ENCODE measurements around the gene ATP2B2.

The ATP2B2 gene

DNA sequence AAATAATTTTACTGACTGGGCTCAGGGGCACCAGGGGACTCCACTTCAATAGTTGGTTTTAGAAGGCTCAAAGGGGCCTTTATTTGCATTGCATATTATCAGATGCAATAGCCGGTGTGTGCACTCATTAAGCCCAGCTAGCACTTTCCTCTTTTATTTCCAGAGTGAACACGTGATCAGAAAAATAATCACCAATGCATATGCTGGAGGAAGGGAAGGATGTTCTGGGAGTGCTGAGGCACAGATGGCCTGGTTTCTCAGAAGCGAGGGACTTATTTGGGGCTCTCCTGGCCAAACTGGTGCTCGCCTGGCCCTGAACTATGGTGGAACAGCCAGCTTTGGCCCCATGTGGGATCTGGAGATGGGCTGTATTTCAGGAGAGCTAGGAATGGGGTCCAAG lies 124.0 kb downstream of the ATP2B2 start:
- no peak for TF ChIP-seq CTCF (conservative IDR thresholded peaks at IDR 0.05)

GRCh38 chr3:10380906-10381305 lies 124.5 kb downstream of the ATP2B2 start:
- H3K27ac ChIP-seq, result no peak overlapping the region
- TF ChIP-seq CTCF (conservative IDR thresholded peaks at IDR 0.05), result no peak

More for the DNA sequence above, 124.0 kb downstream of the ATP2B2 start:
- no peak overlapping the region for H3K27ac ChIP-seq

GRCh38 chr3:10379961-10380360 lies 125.4 kb downstream of the ATP2B2 start:
- H3K27ac ChIP-seq, result no peak overlapping the region
- no peak for TF ChIP-seq CTCF (conservative IDR thresholded peaks at IDR 0.05)

DNA sequence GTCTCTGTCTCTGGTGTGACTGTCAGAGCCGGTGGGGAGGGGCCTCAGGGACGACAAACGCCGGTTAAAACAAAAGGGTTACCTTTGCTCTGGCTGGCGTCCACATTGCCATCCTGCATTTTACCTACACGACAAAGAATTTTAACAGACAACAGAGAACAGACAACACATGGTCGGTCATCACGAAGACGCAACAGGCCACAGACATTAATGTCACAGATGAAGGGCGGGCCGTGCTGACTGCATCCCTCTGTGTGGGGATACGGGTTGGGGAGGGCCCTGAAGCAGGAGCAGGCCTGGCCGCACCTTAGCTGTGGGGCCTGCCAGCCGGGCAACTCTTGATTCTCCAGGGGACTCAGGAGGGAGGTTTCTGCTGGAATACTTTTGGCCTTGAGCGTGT lies 126.2 kb downstream of the ATP2B2 start:
- no peak for TF ChIP-seq CTCF (conservative IDR thresholded peaks at IDR 0.05)
- no peak overlapping the region for H3K27ac ChIP-seq

DNA sequence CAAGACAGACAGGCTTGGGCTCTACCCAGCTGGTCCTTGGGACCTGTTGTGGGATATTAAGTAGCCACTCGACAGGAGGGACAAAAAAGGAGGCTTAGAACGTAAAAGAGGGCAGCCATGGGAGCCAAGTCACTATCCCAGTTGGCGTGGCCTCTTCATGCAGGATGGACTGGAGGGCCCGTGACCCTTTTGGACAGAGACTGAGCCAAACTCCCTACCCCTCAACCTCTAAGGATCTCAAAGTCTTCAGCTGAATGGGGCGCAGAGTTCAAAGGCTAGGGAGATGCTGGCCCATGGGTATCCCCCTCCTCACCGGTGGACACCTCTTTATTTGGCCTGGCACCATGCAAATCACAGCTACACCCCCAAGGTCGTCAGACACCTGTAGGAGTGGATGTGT lies 126.6 kb downstream of the ATP2B2 start:
- no peak overlapping the region for H3K27ac ChIP-seq
- TF ChIP-seq CTCF (conservative IDR thresholded peaks at IDR 0.05), result no peak

- no peak for TF ChIP-seq CTCF (conservative IDR thresholded peaks at IDR 0.05)
- no peak overlapping the region for H3K27ac ChIP-seq
Observed at GRCh38 chr3:10378246-10378645, 127.1 kb downstream of the ATP2B2 start.

DNA sequence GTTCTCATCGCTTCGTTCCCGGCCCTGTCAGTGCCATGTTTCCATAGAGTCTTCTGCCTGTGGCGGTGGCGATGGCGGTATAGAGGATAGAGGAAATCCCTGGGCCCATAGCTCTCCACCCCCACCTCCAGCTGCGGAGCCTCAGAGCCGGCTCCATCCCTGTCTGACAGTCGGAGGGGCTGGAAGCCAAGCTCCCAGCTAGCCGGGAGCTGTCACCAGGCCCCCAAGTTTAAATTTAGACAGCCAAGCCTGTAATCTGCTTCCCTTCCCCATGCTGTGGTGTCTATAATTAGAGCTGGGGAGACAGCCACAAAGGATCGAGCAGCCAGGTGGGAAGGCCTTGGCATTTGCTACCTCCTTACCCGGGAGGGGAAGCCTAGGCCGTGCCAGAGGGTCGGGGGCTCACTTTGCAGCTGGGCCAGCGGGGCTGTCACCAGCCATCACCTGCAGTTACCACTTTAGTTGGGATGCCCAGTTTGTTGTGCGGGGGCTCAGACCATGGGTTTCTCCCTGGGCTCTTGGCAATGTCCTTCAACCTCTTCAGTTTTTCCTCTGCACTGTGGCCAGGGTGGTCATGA lies 128.1 kb downstream of the ATP2B2 start:
- H3K27ac ChIP-seq, result no peak overlapping the region
- TF ChIP-seq CTCF (conservative IDR thresholded peaks at IDR 0.05), result no peak
